HEK293 (cell line): ENCODE data around the gene FDXR.
"Not testable (repeated sequence)": the region's sequence is repeated elsewhere in the genome, so short reads cannot be mapped to it uniquely, and the experiment has no call there.

Experiments used
- CTCF ChIA-PET: fragments of 350-600 bp; formaldehyde crosslinking; extraction: SDS; loops from one replicate; lab custom pipeline; 2021; ENCODE audit warnings: antibody characterized with exemption; lab: Yijun Ruan, JAX
- POLR2A ChIA-PET: fragments of 300-600 bp; formaldehyde crosslinking; extraction: SDS; loops from one replicate; lab custom pipeline; 2020; ENCODE audit warnings: antibody characterized with exemption, inconsistent platforms; lab: Yijun Ruan, JAX
- H3K27ac ChIP-seq: fragments of 200-500 bp; sonication (Bioruptor generic); 2 replicates; pipeline ENCODE4 v1.5.1; 2014; ENCODE audit warnings: low read depth, low read length, control low read depth, inconsistent platforms; ENCODE audit errors: extremely low read depth
- H3K36me3 ChIP-seq, 2 experiments: fragments of 200-500 bp in 1 of 2; sonication (Bioruptor generic) in 1 of 2; 1 replicate in 1 of 2; 2 replicates in 1 of 2; pipeline ENCODE4 v1.5.1; 2014 to 2017; ENCODE audit warnings: inconsistent platforms in 2 of 2, low read length in 2 of 2; ENCODE audit not compliant: control insufficient read depth in 2 of 2, insufficient read depth in 1 of 2
- H3K4me1 ChIP-seq: fragments of 200-500 bp; sonication (Bioruptor generic); 2 replicates; pipeline ENCODE4 v1.5.1; 2014; ENCODE audit warnings: mild to moderate bottlenecking, low read length, inconsistent platforms; ENCODE audit not compliant: control insufficient read depth, insufficient read depth
- H3K4me3 ChIP-seq: 2 replicates; pipeline ENCODE4 v1.5.1; 2011; ENCODE audit warnings: low read depth, mild to moderate bottlenecking, control low read depth, low read length, moderate library complexity
- H3K9me3 ChIP-seq: fragments of 200-500 bp; sonication (Bioruptor generic); 2 replicates; pipeline ENCODE4 v1.5.1; 2014; ENCODE audit warnings: low read depth, low read length, inconsistent platforms; ENCODE audit not compliant: control insufficient read depth, insufficient read depth
- GFI1B ChIP-seq: fragments of 450-650 bp; formaldehyde crosslinking; IDR thresholded peaks from 2 replicates; pipeline ENCODE4 v1.5.1; 2016; ENCODE audit warnings: missing biosample characterization, missing genetic modification characterization
- MEIS1 ChIP-seq: sonication (generic); formaldehyde crosslinking; IDR thresholded peaks from 2 replicates; pipeline ENCODE4 v1.8.1; 2022; ENCODE audit warnings: missing genetic modification reagents, mild to moderate bottlenecking, borderline replicate concordance
- SCRT1 ChIP-seq: fragments of 450-650 bp; formaldehyde crosslinking; IDR thresholded peaks from 2 replicates; pipeline ENCODE4 v1.5.1; 2016; ENCODE audit warnings: missing biosample characterization, missing genetic modification characterization, borderline replicate concordance
- SCRT2 ChIP-seq: fragments of 450-650 bp; formaldehyde crosslinking; IDR thresholded peaks from 2 replicates; pipeline ENCODE4 v1.5.1; 2016; ENCODE audit warnings: missing biosample characterization, missing genetic modification characterization
- SP2 ChIP-seq: fragments of 450-650 bp; formaldehyde crosslinking; IDR thresholded peaks from 2 replicates; pipeline ENCODE4 v1.5.1; 2016; ENCODE audit warnings: missing biosample characterization, missing genetic modification characterization
- ZBTB1 ChIP-seq: fragments of 450-650 bp; formaldehyde crosslinking; IDR thresholded peaks from 2 replicates; pipeline ENCODE4 v1.5.1; 2016; ENCODE audit warnings: missing biosample characterization, missing genetic modification characterization
- ZFP37 ChIP-seq: fragments of 450-650 bp; formaldehyde crosslinking; IDR thresholded peaks from 2 replicates; pipeline ENCODE4 v1.5.1; 2016; ENCODE audit warnings: missing biosample characterization, missing genetic modification characterization
- ZNF404 ChIP-seq: fragments of 450-650 bp; formaldehyde crosslinking; IDR thresholded peaks from 2 replicates; pipeline ENCODE4 v1.5.1; 2017; ENCODE audit warnings: missing biosample characterization, missing genetic modification characterization
- ZNF580 ChIP-seq: fragments of 450-650 bp; formaldehyde crosslinking; IDR thresholded peaks from 2 replicates; pipeline ENCODE4 v1.5.1; 2016; ENCODE audit warnings: missing biosample characterization, missing genetic modification characterization
- ZNF600 ChIP-seq: fragments of 450-650 bp; formaldehyde crosslinking; IDR thresholded peaks from 2 replicates; pipeline ENCODE4 v1.5.1; 2016; ENCODE audit warnings: missing biosample characterization, missing genetic modification characterization
- ZNF704 ChIP-seq: fragments of 450-650 bp; formaldehyde crosslinking; IDR thresholded peaks from 2 replicates; pipeline ENCODE4 v1.5.1; 2016; ENCODE audit warnings: missing biosample characterization, missing genetic modification characterization
- ZNF768 ChIP-seq: fragments of 450-650 bp; formaldehyde crosslinking; IDR thresholded peaks from 2 replicates; pipeline ENCODE4 v1.5.1; 2018; ENCODE audit warnings: missing biosample characterization, mild to moderate bottlenecking, missing genetic modification characterization
- TF ChIP-seq, protein P1 (sequence below): fragments of 450-650 bp; IDR thresholded peaks from 2 replicates; pipeline ENCODE4 v1.5.1; 2018; ENCODE audit warnings: missing biosample characterization, missing genetic modification characterization

FDXR gene

GRCh38 chr17:74907012-74907411 is 34.2 kb upstream of the FDXR start:
- no peaks in the 10 kb centered on the region for H3K9me3 ChIP-seq
- H3K4me3 ChIP-seq, result no peak overlapping the region
- ChIA-PET CTCF (interaction anchor here (0.7 to 1.3 kb wide), 2 partner anchors 55 to 510 kb away, joined by 3 read pairs; no protein-coding TSS in a partner anchor), POLR2A (interaction anchor here (2.3 kb wide), 1 partner anchor 34 kb away, joined by 11 read pairs; the partner anchor contains the start of gene FDXR)
- no peaks in the 10 kb centered on the region for H3K36me3 ChIP-seq
- no peak overlapping the region for H3K27ac ChIP-seq
- TF ChIP-seq ZBTB1 (no peak), ZNF580 (no peak)
- H3K4me1 ChIP-seq, result no peaks in the 10 kb centered on the region

DNA sequence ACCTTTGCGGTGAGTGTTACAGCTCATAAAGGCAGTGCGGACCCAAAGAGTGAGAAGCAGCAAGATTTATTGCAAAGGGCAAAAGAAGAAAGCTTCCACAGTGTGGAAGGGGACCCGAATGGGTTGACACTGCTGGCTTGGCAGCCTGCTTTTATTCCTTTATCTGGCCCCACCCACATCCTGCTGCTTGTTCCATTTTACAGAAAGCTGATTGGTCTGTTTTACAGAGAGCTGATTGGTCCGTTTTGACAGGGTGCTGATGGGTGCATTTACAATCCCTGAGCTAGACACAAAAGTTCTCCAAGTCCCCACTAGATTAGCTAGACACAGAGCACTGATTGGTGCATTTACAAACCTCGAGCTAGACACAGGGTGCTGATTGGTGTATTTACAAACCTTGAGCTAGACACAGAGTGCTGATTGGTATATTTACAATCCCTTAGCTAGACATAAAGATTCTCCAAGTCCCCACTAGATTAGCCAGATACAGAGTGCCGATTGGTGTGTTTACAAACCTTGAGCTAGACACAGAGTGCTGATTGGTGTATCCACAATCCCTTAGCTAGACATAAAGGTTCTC is 33.5 kb upstream of the FDXR start:
- H3K27ac ChIP-seq, H3K4me3 ChIP-seq, H3K36me3 ChIP-seq, H3K9me3 ChIP-seq, H3K4me1 ChIP-seq: not testable (repeated sequence)
- ChIA-PET POLR2A (interaction anchor here (1.2 to 2.3 kb wide), 2 partner anchors 11 to 34 kb away, joined by 5 to 11 read pairs; partner anchors contain the start of gene FDXR), CTCF (interaction anchor here (0.7 to 1.3 kb wide), 5 partner anchors 19 to 296 kb away, joined by 3 to 4 read pairs (median 3); no protein-coding TSS in a partner anchor)
- peak; percentile 39 for TF ChIP-seq SP2 (tag by site-specific recombination)

DNA sequence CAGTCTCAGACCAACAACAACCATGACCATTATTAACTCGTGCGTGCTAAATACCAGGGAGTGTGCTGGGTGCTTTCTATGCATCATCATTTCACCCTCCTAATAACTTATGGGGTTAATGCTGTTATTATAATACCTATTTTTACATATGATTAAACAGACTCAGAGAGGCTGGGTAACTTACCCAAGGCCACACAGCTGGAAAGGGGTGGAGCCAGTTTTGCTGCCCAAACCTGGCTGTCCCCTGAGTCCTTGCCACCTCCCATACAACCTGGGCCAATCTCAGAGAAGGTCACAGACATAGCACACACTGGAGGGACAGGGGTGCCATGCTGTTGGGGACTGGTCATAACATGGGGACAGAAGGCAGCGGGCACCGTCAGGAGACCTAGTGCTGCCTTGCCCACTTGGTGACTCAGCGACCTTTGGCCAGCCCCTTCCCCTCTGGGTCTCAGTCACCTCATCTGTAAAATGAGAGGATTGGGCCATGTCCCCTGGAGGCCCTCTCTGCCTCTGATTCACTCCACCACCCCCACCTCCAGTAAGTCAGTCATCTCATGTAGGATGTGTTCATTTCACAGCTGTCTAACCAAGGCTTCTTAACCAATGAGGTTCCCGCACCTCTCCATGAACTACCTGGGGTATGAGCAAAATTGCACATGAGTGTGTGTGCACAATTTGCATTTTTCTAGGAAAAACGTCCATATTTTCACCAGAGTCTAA is 32.1 kb upstream of the FDXR start:
- TF ChIP-seq ZNF600 (tag by site-specific recombination) (no peak), SCRT1 (tag by site-specific recombination) (no peak), ZNF404 (tag by site-specific recombination) (no peak), GFI1B (tag by site-specific recombination) (no peak), ZFP37 (tag by site-specific recombination) (no peak)
- TF ChIP-seq, protein P1, sequence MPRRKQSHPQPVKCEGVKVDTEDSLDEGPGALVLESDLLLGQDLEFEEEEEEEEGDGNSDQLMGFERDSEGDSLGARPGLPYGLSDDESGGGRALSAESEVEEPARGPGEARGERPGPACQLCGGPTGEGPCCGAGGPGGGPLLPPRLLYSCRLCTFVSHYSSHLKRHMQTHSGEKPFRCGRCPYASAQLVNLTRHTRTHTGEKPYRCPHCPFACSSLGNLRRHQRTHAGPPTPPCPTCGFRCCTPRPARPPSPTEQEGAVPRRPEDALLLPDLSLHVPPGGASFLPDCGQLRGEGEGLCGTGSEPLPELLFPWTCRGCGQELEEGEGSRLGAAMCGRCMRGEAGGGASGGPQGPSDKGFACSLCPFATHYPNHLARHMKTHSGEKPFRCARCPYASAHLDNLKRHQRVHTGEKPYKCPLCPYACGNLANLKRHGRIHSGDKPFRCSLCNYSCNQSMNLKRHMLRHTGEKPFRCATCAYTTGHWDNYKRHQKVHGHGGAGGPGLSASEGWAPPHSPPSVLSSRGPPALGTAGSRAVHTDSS (tag by site-specific recombination), result no peak

GRCh38 chr17:74903671-74904070 is 30.9 kb upstream of the FDXR start:
- ChIA-PET CTCF (interaction anchor here (1.5 kb wide), 1 partner anchor 39 kb away, joined by 3 read pairs; no protein-coding TSS in a partner anchor), POLR2A (no interaction called here)
- Histone ChIP-seq H3K4me3 (no peak overlapping the region), H3K4me1 (no peaks in the 10 kb centered on the region), H3K27ac (no peak overlapping the region), H3K9me3 (no peaks in the 10 kb centered on the region), H3K36me3 (no peaks in the 10 kb centered on the region)
- TF ChIP-seq ZNF704 (tag by site-specific recombination) (no peak), MEIS1 (CRISPR knock-in tag) (no peak), ZNF768 (tag by site-specific recombination) (no peak), SCRT2 (peak; percentile 32; the same call in 1 of the 2 replicates)

More for the DNA sequence above, 32.1 kb upstream of the FDXR start:
- no peaks in the 10 kb centered on the region for H3K36me3 ChIP-seq
- CTCF ChIA-PET, result interaction anchor here (1.2 kb wide), 1 partner anchor 41 kb away, joined by 3 read pairs; no protein-coding TSS in a partner anchor
- H3K27ac ChIP-seq, result no peak overlapping the region
- no peak overlapping the region for H3K4me3 ChIP-seq
- no peaks in the 10 kb centered on the region for H3K4me1 ChIP-seq
- H3K9me3 ChIP-seq, result no peaks in the 10 kb centered on the region
- POLR2A ChIA-PET, result no interaction called here
